ENCODE results near the gene LDLRAD3. TPM values are rescaled to one million over a fixed set of nuclear protein-coding genes. Genes with fewer than 3 reads are reported as not detected.

Gene LDLRAD3
- total RNA-seq, 1 experiment from 2014 or later, result 15.3 TPM

GRCh38 chr11:36034551-36035331, 90.9 kb downstream of the LDLRAD3 start:
- Histone ChIP-seq H3K36me3 (ENCODE audit: low read depth, low read length) (peaks cover 7% of the 10 kb centered on the region; the same call in 1 of the 2 replicates), H4K20me1 (ENCODE audit: low read length) (no peaks in the 10 kb centered on the region), H3K27me3 (ENCODE audit: low read length) (no peaks in the 10 kb centered on the region), H3K4me3 (ENCODE audit: low read length) (peak overlapping the region; percentile 42), H3K9me3 (ENCODE audit: low read length) (no peaks in the 10 kb centered on the region), H3K4me1 (ENCODE audit: insufficient read depth, low read length) (peaks cover 43% of the 10 kb centered on the region), H3F3A (ENCODE audit: low read length, unreplicated experiment) (no peaks in the 10 kb centered on the region), H3K79me2 (ENCODE audit: low read length) (peaks cover 55% of the 10 kb centered on the region), H2AFZ (ENCODE audit: low read length) (peak overlapping the region; percentile 28; the same call in 1 of the 2 replicates), H3K9ac (ENCODE audit: low read length) (peak overlapping the region; percentile 60), H3K9me2 (replicated peaks; ENCODE audit: low read length) (no peaks in the 10 kb centered on the region), H3K27ac (ENCODE audit: low read length) (peak overlapping the region; percentile 93), H3K4me2 (ENCODE audit: low read length) (peak overlapping the region; percentile 79)
- CTCF ChIA-PET, result interaction anchor here (0.5 kb wide), 1 partner anchor 434 kb away, joined by 3 read pairs; no protein-coding TSS in a partner anchor
- intact Hi-C loops (cut with micrococcal nuclease), result loop anchor here (2.0 to 10.0 kb wide), 7 partner anchors 26 to 420 kb away; partner anchors contain the start of gene FJX1
- no peak for TF ChIP-seq CTCF (conservative IDR thresholded peaks at IDR 0.05; ENCODE audit: low read depth, low read length)
- no peak for TF ChIP-seq EZH2 (IDR thresholded peaks at IDR 0.05; ENCODE audit: low read length, unreplicated experiment)
- no peak for TF ChIP-seq EZH2phosphoT487 (IDR thresholded peaks at IDR 0.05; ENCODE audit: borderline replicate concordance, low read length)
- DNase-seq, result peak; percentile 92
- ATAC-seq, result peak; percentile 94
- BruUV-seq (replicated peaks), result no TSS peak
- POLR2A ChIA-PET (ENCODE audit: unreplicated experiment), result no interaction called here

DNA sequence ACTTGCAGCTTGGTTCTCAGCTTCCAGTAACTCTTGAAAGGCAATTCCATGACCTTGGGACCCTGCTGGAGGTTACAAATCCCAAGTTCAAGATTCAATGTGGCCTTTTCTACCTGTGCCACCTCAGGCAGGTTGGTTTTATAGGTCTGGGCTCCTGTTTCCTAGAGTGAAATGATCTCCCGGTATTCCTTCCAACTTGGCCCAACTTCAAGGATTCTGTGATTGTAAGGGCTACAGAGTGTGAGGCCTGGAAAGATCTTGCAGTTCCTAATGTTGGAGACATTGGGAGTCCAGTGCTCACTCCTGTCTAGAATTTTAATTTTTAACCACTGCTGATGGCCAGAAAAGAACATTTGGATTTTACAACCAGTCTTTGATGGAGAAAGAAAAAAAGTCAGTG, 91.6 kb downstream of the LDLRAD3 start:
- CTCF ChIA-PET, result interaction anchor here (0.5 kb wide), 1 partner anchor 433 kb away, joined by 3 read pairs; no protein-coding TSS in a partner anchor

GRCh38 chr11:36035999-36036398, 92.1 kb downstream of the LDLRAD3 start:
- ATAC-seq (no peak), DNase-seq (no peak)
- Histone ChIP-seq H3K9me2 (replicated peaks; ENCODE audit: low read length) (no peaks in the 10 kb centered on the region), H4K20me1 (ENCODE audit: low read length) (no peaks in the 10 kb centered on the region), H3K79me2 (ENCODE audit: low read length) (peaks cover 45% of the 10 kb centered on the region), H3K4me1 (ENCODE audit: insufficient read depth, low read length) (peaks cover 43% of the 10 kb centered on the region), H3K9me3 (ENCODE audit: low read length) (no peaks in the 10 kb centered on the region), H3K27me3 (ENCODE audit: low read length) (no peaks in the 10 kb centered on the region), H3K4me2 (ENCODE audit: low read length) (peak overlapping the region; percentile 79; the same call in 1 of the 2 replicates), H3K27ac (ENCODE audit: low read length) (peak overlapping the region; percentile 93), H3K4me3 (ENCODE audit: low read length) (no peak overlapping the region), H3K36me3 (ENCODE audit: low read depth, low read length) (peaks cover 7% of the 10 kb centered on the region; the same call in 1 of the 2 replicates), H3F3A (ENCODE audit: low read length, unreplicated experiment) (no peaks in the 10 kb centered on the region), H2AFZ (ENCODE audit: low read length) (no peak overlapping the region), H3K9ac (ENCODE audit: low read length) (peak overlapping the region; percentile 60; the same call in 1 of the 2 replicates)
- TF ChIP-seq EZH2phosphoT487 (IDR thresholded peaks at IDR 0.05; ENCODE audit: borderline replicate concordance, low read length), result no peak
- intact Hi-C loops (cut with micrococcal nuclease), result loop anchor here (2.0 to 10.0 kb wide), 7 partner anchors 27 to 421 kb away; partner anchors contain the start of gene FJX1
- BruUV-seq (replicated peaks), result no TSS peak
- ChIA-PET CTCF (no interaction called here), POLR2A (ENCODE audit: unreplicated experiment) (no interaction called here)

More for the DNA sequence above, 91.6 kb downstream of the LDLRAD3 start:
- no TSS peak for BruUV-seq (replicated peaks)
- H3K9me3 ChIP-seq (ENCODE audit: low read length), result no peaks in the 10 kb centered on the region
- no peaks in the 10 kb centered on the region for H3F3A ChIP-seq (ENCODE audit: low read length, unreplicated experiment)
- POLR2A ChIA-PET (ENCODE audit: unreplicated experiment), result no interaction called here
- intact Hi-C loops (cut with micrococcal nuclease), result loop anchor here (2.0 to 10.0 kb wide), 7 partner anchors 27 to 421 kb away; partner anchors contain the start of gene FJX1
- H4K20me1 ChIP-seq (ENCODE audit: low read length), result no peaks in the 10 kb centered on the region
- TF ChIP-seq EZH2 (IDR thresholded peaks at IDR 0.05; ENCODE audit: low read length, unreplicated experiment), result no peak
- DNase-seq, result peak; percentile 57
- peak overlapping the region; percentile 93 for H3K27ac ChIP-seq (ENCODE audit: low read length)
- peaks cover 48% of the 10 kb centered on the region for H3K79me2 ChIP-seq (ENCODE audit: low read length)
- H3K4me3 ChIP-seq (ENCODE audit: low read length), result no peak overlapping the region
- no peaks in the 10 kb centered on the region for H3K9me2 ChIP-seq (replicated peaks; ENCODE audit: low read length)
- 0 out of 2 replicates have a peak overlapping the region, but pooled peaks have one; percentile 12 for H2AFZ ChIP-seq (ENCODE audit: low read length)
- H3K4me1 ChIP-seq (ENCODE audit: insufficient read depth, low read length), result peaks cover 43% of the 10 kb centered on the region
- H3K36me3 ChIP-seq (ENCODE audit: low read depth, low read length), result peaks cover 7% of the 10 kb centered on the region; the same call in 1 of the 2 replicates
- peak overlapping the region; percentile 79 for H3K4me2 ChIP-seq (ENCODE audit: low read length)
- H3K27me3 ChIP-seq (ENCODE audit: low read length), result no peaks in the 10 kb centered on the region
- peak; percentile 15; the same call in 1 of the 2 replicates for ATAC-seq
- H3K9ac ChIP-seq (ENCODE audit: low read length), result peak overlapping the region; percentile 60

All from PC-3 (cell line).